ENCODE data around the gene CEP135. TPM values are rescaled to one million over a fixed set of nuclear protein-coding genes. Genes with fewer than 3 reads are reported as not detected.

The CEP135 gene
- total RNA-seq, 1 experiment from 2014 or later = 10.9 TPM

DNA sequence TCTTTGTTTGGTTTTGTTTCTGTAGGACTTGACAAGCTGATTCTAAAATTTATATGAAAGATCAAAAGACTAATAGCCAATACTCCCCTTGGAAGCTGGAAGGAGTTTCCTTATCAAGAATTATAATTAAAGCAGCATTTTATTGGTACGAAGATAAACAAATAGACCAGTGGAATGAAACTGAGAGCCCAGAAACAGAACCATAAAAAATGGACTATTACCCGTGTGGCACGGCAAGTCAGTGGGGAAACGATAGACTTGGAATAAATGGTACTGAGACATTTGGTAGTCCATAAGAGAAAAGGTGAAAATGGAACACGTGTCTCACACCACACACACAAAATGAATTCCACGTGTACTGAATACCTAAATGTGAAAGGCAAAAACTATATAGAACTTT, 42.4 kb upstream of the CEP135 start:
- ChIA-PET CTCF (no interaction called here), RAD21 (ENCODE audit: low non-redundant PET in 1 of 2, low total read pairs in 2 of 2, uncharacterized antibody in 2 of 2, unreplicated experiment in 2 of 2) (no interaction called here), POLR2A (no interaction called here)
- H2AFZ ChIP-seq (ENCODE audit: low read depth, low read length, poor library complexity, severe bottlenecking) = no peak overlapping the region
- BruUV-seq (replicated peaks) = no TSS peak
- no peaks in the 10 kb centered on the region for H4K20me1 ChIP-seq (ENCODE audit: insufficient read depth)
- peaks cover 3 to 22% of the 10 kb centered on the region in 2 experiments; a peak in 3 of 4 replicates for H3K4me1 ChIP-seq (ENCODE audit: control insufficient read depth in 1 of 2, insufficient read depth in 2 of 2, low read length in 2 of 2)
- H3K9me2 ChIP-seq (ENCODE audit: insufficient read depth) = no peaks in the 10 kb centered on the region
- no peaks in the 10 kb centered on the region for H3K79me2 ChIP-seq (ENCODE audit: insufficient read depth, low read length)
- no peak overlapping the region for H3K9ac ChIP-seq (ENCODE audit: low read length)
- peak overlapping the region; percentile 55; the same call in 1 of the 2 replicates for H3K4me2 ChIP-seq (ENCODE audit: low read length)
- H3K27me3 ChIP-seq (ENCODE audit: insufficient read depth, low read length) = no peaks in the 10 kb centered on the region
- H3K9me3 ChIP-seq (ENCODE audit: control insufficient read depth in 1 of 2, insufficient read depth in 1 of 2, low read depth in 1 of 2, low read length in 2 of 2) = no peaks in the 10 kb centered on the region
- ATAC-seq (no peak), DNase-seq (ENCODE audit: low read depth, low spot score) (no peak)
- no peak overlapping the region for H3K27ac ChIP-seq (ENCODE audit: low read depth, low read length)
- TF ChIP-seq EGR1 (IDR thresholded peaks at IDR 0.05; ENCODE audit: low read depth) (no peak), SIN3A (IDR thresholded peaks at IDR 0.05; ENCODE audit: low read depth) (no peak), SP1 (IDR thresholded peaks at IDR 0.05; ENCODE audit: low read depth) (no peak), RAD21 (IDR thresholded peaks at IDR 0.05; ENCODE audit: low read depth) (no peak), POLR2AphosphoS5 (IDR thresholded peaks at IDR 0.05; ENCODE audit: low read depth, low read length) (no peak), POLR2A (IDR thresholded peaks at IDR 0.05; ENCODE audit: borderline replicate concordance, extremely low read depth, insufficient read depth, insufficient read length) (no peak), CBX3 (IDR thresholded peaks at IDR 0.05; ENCODE audit: low read depth) (no peak), ZBTB33 (IDR thresholded peaks at IDR 0.05; ENCODE audit: extremely low read depth, insufficient replicate concordance, low read length) (no peak), CTCF (IDR thresholded peaks at IDR 0.05 in 2 of 3, conservative IDR thresholded peaks at IDR 0.05 in 1 of 3; ENCODE audit: borderline replicate concordance in 1 of 3, insufficient read depth in 1 of 3, low read depth in 2 of 3, low read length in 2 of 3) (no peak), FOSL1 (IDR thresholded peaks at IDR 0.05; ENCODE audit: low read depth) (no peak), TCF7L2 (IDR thresholded peaks at IDR 0.05; ENCODE audit: borderline replicate concordance, extremely low read depth, insufficient read depth, insufficient read length) (no peak), ZNF274 (IDR thresholded peaks at IDR 0.05; ENCODE audit: low read depth, low read length) (no peak), EZH2 (IDR thresholded peaks at IDR 0.05) (no peak), SRF (IDR thresholded peaks at IDR 0.05; ENCODE audit: low read depth) (no peak), JUND (IDR thresholded peaks at IDR 0.05) (no peak), YY1 (IDR thresholded peaks at IDR 0.05; ENCODE audit: extremely low read depth, insufficient replicate concordance, low read depth, low read length) (no peak), REST (IDR thresholded peaks at IDR 0.05; ENCODE audit: low read depth) (no peak)
- TF ChIP-seq, protein P1, sequence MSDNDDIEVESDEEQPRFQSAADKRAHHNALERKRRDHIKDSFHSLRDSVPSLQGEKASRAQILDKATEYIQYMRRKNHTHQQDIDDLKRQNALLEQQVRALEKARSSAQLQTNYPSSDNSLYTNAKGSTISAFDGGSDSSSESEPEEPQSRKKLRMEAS (IDR thresholded peaks at IDR 0.05) = no peak
- intact Hi-C loops (cut with micrococcal nuclease) = no loop called here
- H3K36me3 ChIP-seq (ENCODE audit: control insufficient read depth in 1 of 2, insufficient read depth in 2 of 2, low read length in 2 of 2) = no peaks in the 10 kb centered on the region; a peak in 1 of 4 replicates
- H3K4me3 ChIP-seq (replicated peaks in 1 of 2; ENCODE audit: low read depth in 1 of 2, low read length in 2 of 2) = no peak overlapping the region
